GM19397 (cell line): Measurements from ENCODE around the gene CASZ1.

Experiments
- ATAC-seq: cut with Tn5 transposase; IDR thresholded peaks from one replicate; pipeline ENCODE4 v1.9.1; 2021; ENCODE audit warnings: mild to moderate bottlenecking, moderate library complexity; ENCODE audit not compliant: unreplicated experiment

CASZ1 gene

GRCh38 chr1:10631121-10631810, 165.2 kb downstream of the CASZ1 start:
- no peak for ATAC-seq

DNA sequence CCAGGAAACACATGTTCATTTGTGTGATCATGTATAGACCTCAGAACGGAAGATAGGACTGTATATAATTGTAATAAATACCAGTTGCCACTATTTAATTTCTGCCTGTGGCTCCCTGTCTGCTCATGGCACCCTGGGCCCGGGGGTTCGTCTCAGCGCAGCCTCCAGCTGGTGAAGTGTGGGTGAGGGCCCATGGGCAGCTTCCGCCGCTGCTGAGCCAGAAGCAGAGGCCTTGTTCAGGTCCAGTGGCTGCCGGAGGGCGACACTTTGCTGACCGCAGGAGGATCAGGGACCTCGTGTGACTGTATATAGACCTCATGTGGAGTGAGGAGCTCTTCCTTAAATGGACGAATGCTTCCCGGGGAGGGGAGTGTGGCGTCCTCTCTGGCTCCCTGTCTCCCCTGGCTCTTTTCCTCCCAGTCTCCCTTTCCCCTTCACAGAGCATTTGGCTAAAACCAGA, 165.8 kb downstream of the CASZ1 start:
- ATAC-seq: no peak

- ATAC-seq: no peak
Measured at GRCh38 chr1:10629816-10630571, 166.5 kb downstream of the CASZ1 start.

GRCh38 chr1:10629091-10629815, 167.2 kb downstream of the CASZ1 start:
- ATAC-seq: no peak

GRCh38 chr1:10628685-10629084, 167.8 kb downstream of the CASZ1 start:
- no peak for ATAC-seq

DNA sequence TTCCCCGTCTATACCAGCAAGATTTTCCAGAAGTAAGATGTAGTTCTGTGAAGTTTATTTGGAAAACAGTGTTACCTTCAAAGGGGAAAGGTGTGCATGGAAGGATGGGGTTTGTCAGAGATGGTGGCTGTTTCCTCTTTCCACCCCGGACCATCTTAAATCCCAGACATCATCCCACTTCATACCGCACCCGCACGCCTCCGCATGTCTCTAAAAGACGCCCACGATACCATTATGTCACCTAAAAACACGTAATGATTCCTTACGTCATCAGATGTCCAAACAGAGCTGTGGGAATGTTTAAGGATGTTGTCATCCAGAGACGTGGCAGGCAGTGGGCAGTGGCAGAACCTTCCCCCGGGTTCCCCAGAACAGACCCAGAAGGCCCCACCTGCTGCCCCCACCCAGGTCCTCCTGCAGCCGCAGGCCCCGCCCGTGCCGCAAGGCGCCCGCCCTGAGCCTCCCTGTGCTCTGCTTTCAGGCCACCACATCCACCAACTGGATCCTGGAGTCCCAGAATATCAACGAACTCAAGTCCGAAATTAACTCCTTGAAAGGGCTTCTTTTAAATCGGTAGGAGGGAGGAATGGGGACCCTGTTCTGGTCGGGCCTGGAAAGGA, 169.5 kb downstream of the CASZ1 start:
- ATAC-seq: no peak

DNA sequence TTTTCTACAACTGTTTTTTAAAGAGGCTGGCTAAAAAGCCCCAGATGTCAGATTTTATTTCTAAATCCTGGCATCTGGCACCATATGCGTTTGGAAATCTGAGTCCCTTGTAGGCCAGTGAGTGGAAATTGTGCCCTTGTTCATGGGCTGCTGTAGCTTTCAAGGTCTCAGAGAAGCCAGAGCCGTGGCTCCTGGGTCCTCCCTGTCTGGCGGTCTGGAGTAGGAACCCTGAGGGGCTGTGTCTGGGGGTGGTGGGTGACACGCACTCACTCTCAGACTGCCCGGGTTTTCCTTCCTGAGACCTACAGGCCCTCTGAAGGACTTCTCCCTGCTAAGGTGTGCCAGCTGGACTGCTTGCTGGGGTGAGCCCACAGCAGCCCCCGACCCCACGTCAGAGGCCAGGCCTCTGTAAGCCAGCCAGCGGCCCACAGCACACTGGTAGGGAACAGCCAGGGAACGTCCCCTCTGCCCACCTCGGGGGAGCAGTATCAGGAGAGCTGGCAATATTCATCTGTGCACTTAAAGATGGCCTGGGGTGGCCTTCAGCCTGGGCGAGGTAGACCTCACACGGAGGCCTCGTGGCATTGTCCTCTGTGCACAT, 170.2 kb downstream of the CASZ1 start:
- ATAC-seq: no peak

- ATAC-seq: no peak
Measured at GRCh38 chr1:10625554-10625953, 170.9 kb downstream of the CASZ1 start.

DNA sequence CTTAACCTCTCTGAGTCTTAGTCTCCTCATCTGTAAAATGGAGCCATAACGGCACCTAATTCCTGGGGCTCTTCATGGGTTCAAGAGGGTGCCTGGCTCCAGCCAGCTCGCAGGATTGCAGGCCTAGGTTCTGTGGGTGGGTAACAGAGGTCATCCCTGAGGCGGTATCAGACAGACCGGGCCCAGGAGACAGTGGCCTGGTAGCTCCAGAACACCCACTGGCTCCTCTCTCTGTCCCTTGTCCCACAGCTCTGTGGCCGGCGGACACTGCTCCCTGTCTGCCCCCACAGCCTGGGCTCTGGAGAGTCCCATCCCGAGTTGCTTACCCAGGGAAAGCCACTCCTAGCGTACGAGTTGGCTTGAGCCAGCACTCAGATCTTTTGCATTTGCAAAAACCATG, 171.4 kb downstream of the CASZ1 start:
- ATAC-seq: no peak

- no peak for ATAC-seq
Measured at GRCh38 chr1:10624256-10625050, 172.0 kb downstream of the CASZ1 start.

DNA sequence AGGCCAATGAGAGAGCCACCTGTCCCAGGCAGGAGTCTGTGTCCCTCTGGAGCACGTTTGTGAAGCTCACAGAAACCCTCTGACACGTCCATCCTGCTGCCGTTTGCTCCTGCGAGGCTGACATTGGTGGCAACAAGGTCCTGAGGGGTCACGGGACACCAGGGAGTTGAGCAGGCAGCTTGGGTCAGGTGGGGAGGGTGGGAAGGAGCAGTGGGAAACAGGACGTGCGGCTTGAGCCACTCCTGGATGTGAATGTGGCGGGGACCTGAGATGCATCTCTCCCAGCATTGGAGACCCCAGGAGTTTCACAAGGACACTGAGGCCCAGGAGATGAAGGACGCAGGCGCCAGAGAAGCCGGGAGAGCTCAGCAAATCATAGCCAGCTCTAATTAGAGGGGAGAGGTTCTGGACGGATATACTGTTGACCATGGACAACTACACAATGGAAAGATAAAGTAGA, 172.7 kb downstream of the CASZ1 start:
- no peak for ATAC-seq

- ATAC-seq: no peak
Measured at GRCh38 chr1:10622910-10623685, 173.3 kb downstream of the CASZ1 start.

DNA sequence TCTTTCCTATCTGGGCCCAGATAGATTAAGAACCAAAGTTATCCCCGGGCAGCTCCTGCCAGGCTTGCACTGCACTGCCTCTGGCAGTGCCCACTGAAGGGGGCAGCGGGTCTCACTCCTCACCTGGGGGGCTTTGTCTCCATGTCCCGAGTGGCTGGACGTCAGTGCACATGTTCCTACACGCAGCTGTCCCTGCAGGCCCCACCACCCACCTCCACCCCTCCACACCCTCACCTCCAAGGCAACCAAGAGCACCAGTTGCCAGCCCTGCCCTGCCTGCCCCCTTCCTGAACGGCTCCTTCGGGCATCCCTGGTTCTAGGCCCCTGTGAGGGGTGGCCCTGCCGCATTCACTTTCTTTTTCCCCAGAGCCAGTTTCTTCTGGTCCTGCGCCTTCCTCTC, 174.5 kb downstream of the CASZ1 start:
- no peak for ATAC-seq

DNA sequence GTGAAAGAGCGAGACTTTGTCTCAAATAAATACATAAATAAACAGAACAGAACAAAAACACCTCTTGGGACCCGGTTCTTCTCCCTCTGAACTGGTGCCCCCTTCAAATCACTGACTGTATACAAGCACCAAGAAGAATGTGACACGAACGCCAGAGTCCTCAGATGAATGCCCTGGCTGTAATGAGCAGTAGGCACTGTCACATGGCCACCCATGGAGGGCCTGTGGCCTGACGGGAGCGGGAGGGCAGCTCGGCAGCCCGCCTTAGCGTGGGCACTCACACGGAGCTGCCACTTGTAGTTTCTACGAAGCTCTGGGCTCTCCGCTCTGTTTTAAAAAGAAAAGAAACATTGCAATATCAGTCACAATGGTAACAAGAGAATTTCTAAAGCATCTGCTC, 175.7 kb downstream of the CASZ1 start:
- ATAC-seq: no peak

- ATAC-seq: no peak
Measured at GRCh38 chr1:10617931-10618885, 178.2 kb downstream of the CASZ1 start.

GRCh38 chr1:10617318-10617717, 179.1 kb downstream of the CASZ1 start:
- no peak for ATAC-seq

GRCh38 chr1:10616696-10617095, 179.8 kb downstream of the CASZ1 start:
- ATAC-seq: no peak
